ENCODE measurements around the gene DNASE2. TPM values are rescaled to one million over a fixed set of nuclear protein-coding genes. Genes with fewer than 3 reads are reported as not detected.
"Not testable (repeated sequence)": the region's sequence is repeated elsewhere in the genome, so short reads cannot be mapped to it uniquely, and the experiment has no call there.

Gene DNASE2
- total RNA-seq, 1 donor from 2014 or later, result 27.9 TPM

- no peak overlapping the region for H3K4me3 ChIP-seq (ENCODE audit: low read depth, low read length)
- no peaks in the 10 kb centered on the region for H3K27me3 ChIP-seq (ENCODE audit: control insufficient read depth, insufficient read depth, low read length)
- no peak for DNase-seq (ENCODE audit: low read depth)
- no peak for TF ChIP-seq CTCF (IDR thresholded peaks at IDR 0.05; ENCODE audit: insufficient read depth, low read length, severe bottlenecking)
- no peaks in the 10 kb centered on the region for H3K36me3 ChIP-seq (ENCODE audit: control insufficient read depth, insufficient read depth, low read length)
- no peak for FAIRE-seq
Measured at GRCh38 chr19:12859546-12859945, 21.7 kb downstream of the DNASE2 start.

GRCh38 chr19:12858041-12858928 is 23.0 kb downstream of the DNASE2 start:
- no peak for TF ChIP-seq CTCF (IDR thresholded peaks at IDR 0.05; ENCODE audit: insufficient read depth, low read length, severe bottlenecking)
- DNase-seq (ENCODE audit: low read depth), result no peak
- no peaks in the 10 kb centered on the region for H3K27me3 ChIP-seq (ENCODE audit: control insufficient read depth, insufficient read depth, low read length)
- no peak for FAIRE-seq
- H3K36me3 ChIP-seq (ENCODE audit: control insufficient read depth, insufficient read depth, low read length), result no peaks in the 10 kb centered on the region
- no peak overlapping the region for H3K4me3 ChIP-seq (ENCODE audit: low read depth, low read length)

GRCh38 chr19:12856653-12857052 is 24.6 kb downstream of the DNASE2 start:
- FAIRE-seq, result no peak
- no peak for TF ChIP-seq CTCF (IDR thresholded peaks at IDR 0.05; ENCODE audit: insufficient read depth, low read length, severe bottlenecking)
- H3K4me3 ChIP-seq (ENCODE audit: low read depth, low read length), result no peak overlapping the region
- H3K36me3 ChIP-seq (ENCODE audit: control insufficient read depth, insufficient read depth, low read length), result no peaks in the 10 kb centered on the region
- H3K27me3 ChIP-seq (ENCODE audit: control insufficient read depth, insufficient read depth, low read length), result no peaks in the 10 kb centered on the region
- DNase-seq (ENCODE audit: low read depth), result no peak

GRCh38 chr19:12847159-12848139 is 33.8 kb downstream of the DNASE2 start:
- DNase-seq (ENCODE audit: low read depth), result peak; percentile 72
- TF ChIP-seq CTCF (IDR thresholded peaks at IDR 0.05; ENCODE audit: insufficient read depth, low read length, severe bottlenecking), result peak; percentile 98
- Histone ChIP-seq H3K36me3 (ENCODE audit: control insufficient read depth, insufficient read depth, low read length) (no peaks in the 10 kb centered on the region), H3K27me3 (ENCODE audit: control insufficient read depth, insufficient read depth, low read length) (no peaks in the 10 kb centered on the region), H3K4me3 (ENCODE audit: low read depth, low read length) (no peak overlapping the region)
- FAIRE-seq, result no peak

GRCh38 chr19:12846613-12847012 is 34.6 kb downstream of the DNASE2 start:
- not testable (repeated sequence) for H3K4me3 ChIP-seq (ENCODE audit: low read depth, low read length); H3K36me3 ChIP-seq (ENCODE audit: control insufficient read depth, insufficient read depth, low read length); DNase-seq (ENCODE audit: low read depth); FAIRE-seq; H3K27me3 ChIP-seq (ENCODE audit: control insufficient read depth, insufficient read depth, low read length)
